ENCODE data around the gene ABHD8.

The ABHD8 gene

DNA sequence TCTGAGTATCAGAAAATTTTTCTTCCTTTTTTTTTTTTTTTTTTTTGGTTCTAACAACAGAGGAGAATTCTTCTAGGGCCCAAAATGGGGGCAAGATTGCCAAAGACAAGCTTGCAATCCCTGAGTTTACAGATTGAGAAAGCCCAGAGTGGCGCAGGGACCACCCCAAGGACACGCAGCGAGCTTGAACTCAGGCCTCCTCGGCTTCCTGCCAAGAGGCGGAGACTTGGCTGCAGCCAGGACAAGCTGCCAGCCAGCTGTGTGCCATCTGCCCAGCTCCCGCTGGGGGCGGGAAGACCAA lies 1.9 kb upstream of the ABHD8 start:
- no peak for TF ChIP-seq SIN3A (IDR thresholded peaks at IDR 0.05; ENCODE audit: borderline replicate concordance, insufficient read depth, low read length)
- TF ChIP-seq FOXP2 (optimal IDR thresholded peaks at IDR 0.05; ENCODE audit: borderline replicate concordance, extremely low read depth, extremely low read length, insufficient read depth): no peak

DNA sequence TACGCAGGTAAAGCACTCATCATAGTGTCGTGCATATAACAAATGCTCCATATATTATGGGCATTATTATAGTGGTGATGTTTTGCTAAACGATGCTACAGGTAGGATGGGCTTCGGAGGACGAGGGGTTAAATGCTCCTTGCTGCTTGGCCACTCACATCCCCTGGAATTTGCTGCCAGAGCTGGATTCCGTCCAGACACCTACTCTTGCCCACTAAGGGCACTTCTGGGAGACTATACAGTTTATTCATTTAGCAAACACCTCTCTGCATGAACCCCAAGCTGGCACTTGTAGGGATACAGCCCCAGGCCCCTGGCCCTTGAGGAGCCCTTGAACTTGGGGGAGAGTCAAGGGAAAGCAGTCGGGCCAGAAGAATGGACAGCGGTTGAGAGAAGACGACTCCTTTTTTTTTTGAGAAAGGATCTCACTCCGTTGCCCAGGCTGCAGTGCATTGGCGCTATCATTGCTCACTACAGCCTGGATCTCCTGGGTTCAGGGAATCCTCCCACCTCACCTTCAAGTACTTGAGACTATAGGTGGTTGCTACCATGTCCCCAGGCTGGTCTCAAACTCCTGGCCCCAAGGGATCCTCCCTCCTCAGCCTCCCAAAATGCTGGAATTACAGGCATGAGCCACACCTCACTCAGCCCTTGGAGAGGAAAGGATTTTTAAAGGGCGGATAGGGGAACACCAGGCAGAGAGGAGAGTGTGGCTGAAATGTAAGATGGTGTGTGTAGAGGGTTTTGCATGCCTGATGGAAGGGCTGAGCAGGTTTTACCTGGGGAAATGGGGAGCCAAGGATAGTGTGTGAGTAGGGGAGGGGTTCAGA lies 1.4 kb upstream of the ABHD8 start:
- no peak for TF ChIP-seq TAF1 (IDR thresholded peaks at IDR 0.05; ENCODE audit: borderline replicate concordance, insufficient read depth, low read length)

DNA sequence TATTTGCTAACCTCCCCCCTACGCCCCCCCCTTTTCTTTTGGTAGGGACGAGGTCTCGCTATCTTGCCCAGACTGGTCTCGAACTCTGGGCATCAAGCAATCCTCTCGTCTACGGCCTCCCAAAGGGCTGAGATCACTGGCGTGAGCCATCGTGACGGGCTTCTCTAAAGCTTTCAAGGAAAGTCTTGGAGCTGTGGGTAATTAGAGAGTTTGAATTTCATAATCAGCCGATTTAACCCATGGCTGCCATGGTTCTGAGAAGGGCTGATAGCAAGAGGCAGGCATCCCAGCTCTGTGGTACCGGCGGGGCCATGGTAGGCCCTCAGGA lies 679 bp upstream of the ABHD8 start:
- TF ChIP-seq SIN3A (IDR thresholded peaks at IDR 0.05; ENCODE audit: borderline replicate concordance, insufficient read depth, low read length): no peak
- no peak for TF ChIP-seq REST (IDR thresholded peaks at IDR 0.05; ENCODE audit: insufficient read depth in 1 of 2, low read depth in 2 of 2, low read length in 2 of 2)
- no peak for TF ChIP-seq FOXP2 (optimal IDR thresholded peaks at IDR 0.05; ENCODE audit: borderline replicate concordance, extremely low read depth, extremely low read length, insufficient read depth)
- TF ChIP-seq TAF1 (IDR thresholded peaks at IDR 0.05; ENCODE audit: borderline replicate concordance, insufficient read depth, low read length): no peak
- no peak for TF ChIP-seq POLR2AphosphoS5 (IDR thresholded peaks at IDR 0.05; ENCODE audit: low read depth, low read length)

DNA sequence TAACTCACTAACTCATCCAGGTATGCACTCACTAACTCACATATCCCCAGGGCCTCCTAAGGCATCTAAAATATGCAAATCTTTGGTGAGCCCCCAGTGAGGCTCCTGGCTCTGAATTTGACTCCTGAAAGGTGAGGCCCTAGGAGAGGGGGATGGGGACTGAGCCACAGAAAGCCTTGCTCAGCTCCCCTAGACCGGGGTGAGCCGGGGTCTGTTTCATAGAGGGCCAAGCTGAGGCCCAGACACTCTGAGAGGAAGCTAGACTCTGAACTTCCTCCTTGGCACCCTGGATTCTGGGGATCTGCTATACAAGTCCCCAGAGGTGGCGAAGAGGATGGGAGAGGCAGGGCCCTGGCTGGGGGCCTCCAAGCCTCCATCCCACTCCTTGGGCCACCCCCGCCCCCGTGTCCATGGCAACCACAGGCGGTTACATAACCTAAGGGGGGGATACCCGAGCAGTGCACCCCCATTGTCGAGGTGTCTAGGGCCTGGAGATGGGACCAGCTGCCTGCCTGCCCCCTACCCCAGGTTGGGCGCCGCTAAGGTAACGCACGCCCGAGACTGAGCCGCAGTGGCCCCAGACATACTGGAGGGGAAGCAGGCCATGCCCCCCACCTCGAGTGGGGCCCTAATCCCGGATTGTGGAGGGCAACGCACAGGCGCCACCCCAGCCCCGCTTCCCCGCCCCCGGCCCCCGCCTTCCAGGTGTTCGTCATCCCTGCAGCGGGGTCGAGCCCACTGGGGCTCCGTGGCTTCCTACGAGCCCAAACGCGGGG lies 646 bp downstream of the ABHD8 start:
- TF ChIP-seq REST (IDR thresholded peaks at IDR 0.05; ENCODE audit: insufficient read depth in 1 of 2, low read depth in 2 of 2, low read length in 2 of 2) (no peak), TAF1 (IDR thresholded peaks at IDR 0.05; ENCODE audit: borderline replicate concordance, insufficient read depth, low read length) (no peak)

DNA sequence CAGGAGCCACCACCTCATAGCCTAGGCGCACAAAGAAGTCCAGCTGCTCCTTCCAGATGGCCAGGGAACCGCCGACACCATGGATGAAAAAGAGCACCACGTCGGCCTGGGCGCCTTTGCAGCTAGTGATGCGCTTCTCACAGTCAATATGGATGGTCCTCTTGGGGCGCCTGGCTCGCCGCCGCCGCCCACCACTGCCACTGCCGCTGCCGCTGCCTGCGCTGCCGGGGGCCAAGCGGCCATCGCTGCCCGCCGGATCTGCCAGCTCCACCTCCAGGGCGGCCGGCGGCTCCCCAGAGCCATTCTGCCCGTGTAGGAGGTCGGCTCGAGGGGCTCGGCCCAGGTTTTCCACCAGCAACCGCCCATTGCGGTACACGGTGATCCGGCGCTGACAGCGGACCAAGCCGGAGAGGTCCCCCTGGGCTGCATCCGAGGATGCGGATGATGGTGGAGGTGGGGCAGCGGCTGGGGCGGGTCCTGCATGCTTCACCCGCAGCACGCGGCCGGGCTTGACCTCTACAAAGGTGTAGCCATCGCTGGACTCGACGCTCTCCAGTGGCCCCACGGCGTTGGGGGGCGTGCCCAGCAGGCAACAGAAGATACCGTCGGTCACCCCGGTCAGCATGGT lies 2.1 kb downstream of the ABHD8 start:
- TF ChIP-seq SIN3A (IDR thresholded peaks at IDR 0.05; ENCODE audit: borderline replicate concordance, insufficient read depth, low read length): no peak
- TF ChIP-seq FOXP2 (optimal IDR thresholded peaks at IDR 0.05; ENCODE audit: borderline replicate concordance, extremely low read depth, extremely low read length, insufficient read depth): no peak
- no peak for TF ChIP-seq TAF1 (IDR thresholded peaks at IDR 0.05; ENCODE audit: borderline replicate concordance, insufficient read depth, low read length)
- TF ChIP-seq POLR2AphosphoS5 (IDR thresholded peaks at IDR 0.05; ENCODE audit: low read depth, low read length): no peak
- TF ChIP-seq REST (IDR thresholded peaks at IDR 0.05; ENCODE audit: insufficient read depth in 1 of 2, low read depth in 2 of 2, low read length in 2 of 2): no peak

DNA sequence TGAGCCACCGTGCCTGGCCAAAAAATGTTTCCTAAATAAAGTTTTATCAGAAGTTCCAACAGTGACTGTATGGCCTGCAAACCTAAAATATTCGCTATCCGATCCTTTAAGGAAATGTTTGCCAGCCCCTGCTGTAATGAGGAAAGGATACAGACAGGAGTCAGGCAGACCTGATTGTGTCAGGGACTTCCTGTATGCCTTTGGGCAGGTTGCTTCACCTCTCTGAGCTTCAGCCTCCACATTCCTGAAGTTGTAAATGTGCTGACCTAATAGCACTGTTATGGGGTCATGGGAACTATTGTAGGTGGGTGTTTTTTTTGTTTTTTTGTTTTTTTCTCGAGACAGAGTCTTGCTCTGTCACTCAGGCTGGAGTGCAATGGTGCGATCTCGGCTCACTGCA lies 6.2 kb downstream of the ABHD8 start:
- TF ChIP-seq FOXP2 (optimal IDR thresholded peaks at IDR 0.05; ENCODE audit: borderline replicate concordance, extremely low read depth, extremely low read length, insufficient read depth) (no peak), SIN3A (IDR thresholded peaks at IDR 0.05; ENCODE audit: borderline replicate concordance, insufficient read depth, low read length) (no peak), POLR2AphosphoS5 (IDR thresholded peaks at IDR 0.05; ENCODE audit: low read depth, low read length) (no peak), REST (IDR thresholded peaks at IDR 0.05; ENCODE audit: insufficient read depth in 1 of 2, low read depth in 2 of 2, low read length in 2 of 2) (no peak), TAF1 (IDR thresholded peaks at IDR 0.05; ENCODE audit: borderline replicate concordance, insufficient read depth, low read length) (no peak)
